ENCODE data around the gene RASGEF1C. TPM values are rescaled to one million over a fixed set of nuclear protein-coding genes. Genes with fewer than 3 reads are reported as not detected.

Gene RASGEF1C
- total RNA-seq, 4 donors from 2014 or later: 1.2 to 3.1 (median 2.5) TPM

DNA sequence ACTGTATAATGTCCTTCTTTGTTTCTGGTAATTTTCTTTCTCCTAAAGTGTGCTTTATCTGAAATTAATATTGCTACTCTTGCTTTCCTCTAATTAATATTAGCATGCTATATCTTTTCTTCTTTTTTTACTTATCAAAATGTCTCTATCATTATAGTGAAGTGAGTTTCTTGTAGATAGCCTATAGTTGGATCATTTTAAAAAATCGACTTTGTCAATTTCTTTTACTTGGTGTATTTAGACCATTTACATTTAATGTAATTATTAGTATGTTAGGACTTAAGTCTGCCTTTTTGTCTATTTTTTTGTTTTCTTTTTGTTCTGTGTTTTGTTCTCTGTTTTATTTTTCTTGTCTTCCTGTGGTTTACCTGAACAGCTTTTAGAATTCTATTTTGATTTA lies 102.0 kb downstream of the RASGEF1C start:
- Histone ChIP-seq H3K27ac (replicated peaks in 1 of 4) (no peak overlapping the region), H3K4me3 (no peak overlapping the region), H3K36me3 (no peaks in the 10 kb centered on the region), H3K4me1 (no peaks in the 10 kb centered on the region), H3K27me3 (peaks cover 0 to 2% (median 0%) of the 10 kb centered on the region in 4 donors), H3K9me3 (peaks cover 0 to 27% (median 19%) of the 10 kb centered on the region in 4 donors)
- no peak for DNase-seq (ENCODE audit: extremely low spot score)
- intact Hi-C loops (cut with DNase I): no loop called here
- TF ChIP-seq, protein P1, sequence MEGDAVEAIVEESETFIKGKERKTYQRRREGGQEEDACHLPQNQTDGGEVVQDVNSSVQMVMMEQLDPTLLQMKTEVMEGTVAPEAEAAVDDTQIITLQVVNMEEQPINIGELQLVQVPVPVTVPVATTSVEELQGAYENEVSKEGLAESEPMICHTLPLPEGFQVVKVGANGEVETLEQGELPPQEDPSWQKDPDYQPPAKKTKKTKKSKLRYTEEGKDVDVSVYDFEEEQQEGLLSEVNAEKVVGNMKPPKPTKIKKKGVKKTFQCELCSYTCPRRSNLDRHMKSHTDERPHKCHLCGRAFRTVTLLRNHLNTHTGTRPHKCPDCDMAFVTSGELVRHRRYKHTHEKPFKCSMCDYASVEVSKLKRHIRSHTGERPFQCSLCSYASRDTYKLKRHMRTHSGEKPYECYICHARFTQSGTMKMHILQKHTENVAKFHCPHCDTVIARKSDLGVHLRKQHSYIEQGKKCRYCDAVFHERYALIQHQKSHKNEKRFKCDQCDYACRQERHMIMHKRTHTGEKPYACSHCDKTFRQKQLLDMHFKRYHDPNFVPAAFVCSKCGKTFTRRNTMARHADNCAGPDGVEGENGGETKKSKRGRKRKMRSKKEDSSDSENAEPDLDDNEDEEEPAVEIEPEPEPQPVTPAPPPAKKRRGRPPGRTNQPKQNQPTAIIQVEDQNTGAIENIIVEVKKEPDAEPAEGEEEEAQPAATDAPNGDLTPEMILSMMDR (IDR thresholded peaks at IDR 0.05): no peak
- no peak for TF ChIP-seq POLR2A (IDR thresholded peaks at IDR 0.05; ENCODE audit: low read depth)
- TF ChIP-seq POLR2AphosphoS5 (IDR thresholded peaks at IDR 0.05): no peak
- TF ChIP-seq EP300 (IDR thresholded peaks at IDR 0.05): no peak
- WGBS: 97% methylated on average over 1 of the region's 1 CpG

DNA sequence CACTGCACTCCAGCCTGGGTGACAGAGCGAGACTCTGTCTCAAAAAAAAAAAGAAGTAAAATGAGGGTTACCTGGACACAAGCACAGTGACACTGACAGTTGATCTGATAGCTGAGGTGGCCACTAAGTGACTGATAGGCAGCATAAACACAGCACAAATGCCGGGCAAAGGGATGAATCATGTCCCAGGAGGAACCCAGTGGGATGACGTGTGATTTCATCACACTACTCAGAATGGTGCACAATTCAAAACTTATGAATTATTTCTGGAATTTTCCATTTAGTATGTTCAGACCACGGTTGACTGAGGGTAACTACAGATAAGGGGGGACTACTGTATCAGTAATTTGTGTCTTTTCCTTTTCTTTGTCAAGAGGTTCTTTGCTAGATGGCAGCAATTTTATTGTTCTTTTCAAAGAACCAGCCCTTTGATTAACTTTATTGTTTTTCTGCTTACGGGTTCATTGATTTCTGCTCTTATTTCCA lies 103.1 kb downstream of the RASGEF1C start:
- H3K4me3 ChIP-seq: no peak overlapping the region
- H3K27me3 ChIP-seq: no peaks in the 10 kb centered on the region
- intact Hi-C loops (cut with DNase I): no loop called here
- WGBS: 82% methylated on average over 5 of the region's 5 CpGs
- peaks cover 0 to 27% (median 19%) of the 10 kb centered on the region in 4 donors for H3K9me3 ChIP-seq
- H3K36me3 ChIP-seq: no peaks in the 10 kb centered on the region
- no peak for DNase-seq (ENCODE audit: extremely low spot score)
- no peak for TF ChIP-seq POLR2AphosphoS5 (IDR thresholded peaks at IDR 0.05)
- no peak for TF ChIP-seq EP300 (IDR thresholded peaks at IDR 0.05)
- H3K27ac ChIP-seq (replicated peaks in 1 of 4): no peak overlapping the region
- no peaks in the 10 kb centered on the region for H3K4me1 ChIP-seq

DNA sequence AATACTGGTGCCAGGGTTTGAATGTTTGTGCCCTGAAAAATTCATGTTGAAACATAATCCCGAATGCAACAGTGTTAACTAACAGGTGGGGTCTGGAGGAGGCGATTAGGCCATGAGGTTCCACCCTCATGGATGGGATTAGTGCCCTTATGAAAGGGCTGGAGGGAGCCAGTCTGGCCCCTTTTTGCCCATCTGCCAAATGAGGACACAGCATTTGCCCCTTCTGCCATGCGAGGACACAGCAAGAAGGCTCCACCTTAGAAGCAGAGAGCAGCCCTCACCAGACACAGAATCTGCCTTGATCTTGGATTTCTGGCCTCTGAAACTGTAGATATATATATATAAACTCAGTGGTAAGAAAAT lies 104.9 kb downstream of the RASGEF1C start:
- 95% methylated on average over 3 of the region's 3 CpGs for WGBS
- H3K36me3 ChIP-seq: no peaks in the 10 kb centered on the region
- no peaks in the 10 kb centered on the region for H3K27me3 ChIP-seq
- H3K4me3 ChIP-seq: no peak overlapping the region
- TF ChIP-seq POLR2AphosphoS5 (IDR thresholded peaks at IDR 0.05): no peak
- no peak for TF ChIP-seq POLR2A (IDR thresholded peaks at IDR 0.05; ENCODE audit: low read depth)
- TF ChIP-seq, protein P1 (IDR thresholded peaks at IDR 0.05): no peak
- no peak for TF ChIP-seq EP300 (IDR thresholded peaks at IDR 0.05)
- peaks cover 0 to 27% (median 19%) of the 10 kb centered on the region in 4 donors for H3K9me3 ChIP-seq
- DNase-seq (ENCODE audit: extremely low spot score): no peak
- H3K4me1 ChIP-seq: no peaks in the 10 kb centered on the region
- no peak overlapping the region for H3K27ac ChIP-seq (replicated peaks in 1 of 4)
- intact Hi-C loops (cut with DNase I): no loop called here

DNA sequence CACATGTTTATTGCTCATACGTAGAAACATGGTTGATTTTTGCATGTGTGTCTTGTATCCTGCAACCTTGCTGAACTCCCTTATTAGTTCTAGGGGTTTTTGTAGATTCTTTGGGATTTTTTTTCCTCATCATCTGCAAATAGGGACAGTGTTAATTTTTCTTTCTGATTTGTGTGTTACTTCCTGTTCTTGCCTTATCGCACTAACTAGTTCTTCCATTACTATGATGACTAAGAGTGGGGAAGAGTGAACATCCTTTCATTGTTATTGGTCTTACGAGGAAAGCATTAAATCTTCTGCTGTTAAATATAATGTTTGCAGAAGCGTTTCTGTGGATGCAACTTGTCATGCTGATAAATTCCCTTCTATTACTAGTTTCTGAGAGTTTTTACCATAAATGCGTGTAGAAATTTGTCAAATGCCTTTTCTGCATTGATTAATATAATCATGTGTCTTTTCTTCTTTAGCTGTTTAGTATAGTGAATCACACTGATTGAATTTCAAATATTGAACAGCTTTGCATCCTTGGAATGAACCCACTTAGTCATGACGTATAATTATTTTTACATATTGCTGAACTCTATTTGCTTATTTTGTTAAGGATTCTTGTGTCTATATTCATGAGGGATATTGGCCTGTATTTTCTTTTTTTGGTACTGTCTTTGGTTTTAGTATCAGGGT lies 105.4 kb downstream of the RASGEF1C start:
- Histone ChIP-seq H3K36me3 (no peaks in the 10 kb centered on the region), H3K9me3 (peaks cover 0 to 25% (median 19%) of the 10 kb centered on the region in 4 donors), H3K4me3 (no peak overlapping the region), H3K27ac (replicated peaks in 1 of 4) (no peak overlapping the region), H3K4me1 (no peaks in the 10 kb centered on the region), H3K27me3 (no peaks in the 10 kb centered on the region)
- TF ChIP-seq, protein P1 (IDR thresholded peaks at IDR 0.05): no peak
- no peak for TF ChIP-seq EP300 (IDR thresholded peaks at IDR 0.05)
- TF ChIP-seq POLR2AphosphoS5 (IDR thresholded peaks at IDR 0.05): no peak
- TF ChIP-seq POLR2A (IDR thresholded peaks at IDR 0.05; ENCODE audit: low read depth): no peak
- 82% methylated on average over 6 of the region's 6 CpGs for WGBS
- intact Hi-C loops (cut with DNase I): no loop called here
- no peak for DNase-seq (ENCODE audit: extremely low spot score)

DNA sequence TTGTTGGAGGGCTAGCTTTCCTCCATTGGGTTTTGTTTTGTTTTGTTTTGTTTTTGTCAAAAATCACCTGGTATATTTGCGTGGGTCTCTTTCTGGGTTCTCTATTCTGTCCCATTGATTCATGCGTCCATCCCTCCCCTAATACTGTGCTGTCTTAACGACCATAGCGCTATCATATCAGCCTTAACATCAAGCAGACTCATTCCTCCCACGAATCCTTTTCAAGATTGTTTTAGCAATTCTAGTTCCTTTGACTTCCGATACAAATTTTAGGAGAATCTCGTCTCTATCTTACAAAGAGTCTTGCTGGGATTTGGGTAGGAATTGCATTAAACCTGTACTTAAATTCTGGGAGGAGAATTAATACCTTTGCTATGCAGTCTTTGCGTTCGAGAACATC lies 106.4 kb downstream of the RASGEF1C start:
- Histone ChIP-seq H3K27ac (replicated peaks in 1 of 4) (no peak overlapping the region), H3K4me1 (no peaks in the 10 kb centered on the region), H3K27me3 (peaks cover 0 to 1% (median 0%) of the 10 kb centered on the region in 4 donors), H3K9me3 (peaks cover 0 to 16% (median 13%) of the 10 kb centered on the region in 4 donors), H3K4me3 (no peak overlapping the region), H3K36me3 (no peaks in the 10 kb centered on the region)
- TF ChIP-seq, protein P1 (IDR thresholded peaks at IDR 0.05): no peak
- TF ChIP-seq POLR2AphosphoS5 (IDR thresholded peaks at IDR 0.05): no peak
- no peak for TF ChIP-seq EP300 (IDR thresholded peaks at IDR 0.05)
- no peak for TF ChIP-seq POLR2A (IDR thresholded peaks at IDR 0.05; ENCODE audit: low read depth)
- no peak for DNase-seq (ENCODE audit: extremely low spot score)
- intact Hi-C loops (cut with DNase I): no loop called here
- 81% methylated on average over 9 of the region's 9 CpGs for WGBS
